Left ventricle myocardium superior (tissue), 1 donor: ENCODE measurements around the gene STK32C. TPM values are rescaled to one million over a fixed set of nuclear protein-coding genes. Genes with fewer than 3 reads are reported as not detected.
"Not testable (repeated sequence)": the region's sequence is repeated elsewhere in the genome, so short reads cannot be mapped to it uniquely, and the experiment has no call there.

Experiments used
- ATAC-seq: fragments of 200-7000 bp; cut with Tn5 transposase; one replicate; pipeline ENCODE4 v1.9.1; 2020; ENCODE audit warnings: mild to moderate bottlenecking, moderate library complexity
- DNase-seq: peaks from one replicate; pipeline ENCODE4 v3.0.0-alpha.2; 2020
- intact Hi-C: fragments of 100-400 bp; cut with micrococcal nuclease; formaldehyde crosslinking; loops from one replicate; pipeline ENCODE4 v1.11.0; 2022
- total RNA-seq: library from RNA; stranded (reverse); fragmentation: NEBNext Ultra II Directional; extraction: Animal tissue kit (Norgen Biotek cat#: 25700); gene quantifications from one replicate; pipeline ENCODE4 v1.2.1, GENCODE V29; 2021
- donor health status: DM: no; HTN: yes; CAD: no; lungs with severe emphysema.

The STK32C gene
- total RNA-seq, 1 donor from 2014 or later, result 4.9 TPM

DNA sequence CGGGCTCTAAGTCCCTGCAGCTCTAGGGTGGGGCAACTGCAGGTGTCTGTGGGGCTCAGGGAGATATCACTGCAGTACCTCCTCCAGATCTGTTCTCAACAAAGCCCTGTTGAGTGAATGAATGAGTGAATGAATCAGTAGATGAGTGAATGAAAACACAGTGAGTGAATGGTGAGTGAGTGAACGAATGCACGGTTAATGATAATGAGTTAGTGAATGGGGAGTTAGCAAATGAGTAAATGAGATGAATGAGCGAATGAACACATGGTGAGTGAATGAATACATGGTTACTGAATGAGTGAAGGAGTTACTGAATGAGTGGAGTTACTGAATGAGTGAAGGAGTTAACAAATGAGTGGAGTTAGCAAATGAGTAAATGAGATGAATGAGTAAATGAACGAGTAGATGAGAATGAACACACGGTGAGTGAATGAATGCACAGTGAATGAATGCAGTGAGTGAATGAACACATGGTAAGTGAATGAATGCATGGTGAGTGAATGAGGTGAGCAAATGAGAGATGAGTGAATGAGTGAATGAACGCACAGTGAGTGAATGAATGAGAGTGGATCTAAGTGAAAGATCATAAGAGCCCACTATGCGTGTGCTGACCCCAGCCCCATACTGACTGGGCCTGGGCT lies 34.3 kb downstream of the STK32C start:
- intact Hi-C loops, result no loop called here
- ATAC-seq, result no peak
- no peak for DNase-seq

- intact Hi-C loops, result no loop called here
- ATAC-seq (peak; percentile 43), DNase-seq (peak; percentile 51)
Observed at GRCh38 chr10:132272231-132272971, 35.3 kb downstream of the STK32C start.

DNA sequence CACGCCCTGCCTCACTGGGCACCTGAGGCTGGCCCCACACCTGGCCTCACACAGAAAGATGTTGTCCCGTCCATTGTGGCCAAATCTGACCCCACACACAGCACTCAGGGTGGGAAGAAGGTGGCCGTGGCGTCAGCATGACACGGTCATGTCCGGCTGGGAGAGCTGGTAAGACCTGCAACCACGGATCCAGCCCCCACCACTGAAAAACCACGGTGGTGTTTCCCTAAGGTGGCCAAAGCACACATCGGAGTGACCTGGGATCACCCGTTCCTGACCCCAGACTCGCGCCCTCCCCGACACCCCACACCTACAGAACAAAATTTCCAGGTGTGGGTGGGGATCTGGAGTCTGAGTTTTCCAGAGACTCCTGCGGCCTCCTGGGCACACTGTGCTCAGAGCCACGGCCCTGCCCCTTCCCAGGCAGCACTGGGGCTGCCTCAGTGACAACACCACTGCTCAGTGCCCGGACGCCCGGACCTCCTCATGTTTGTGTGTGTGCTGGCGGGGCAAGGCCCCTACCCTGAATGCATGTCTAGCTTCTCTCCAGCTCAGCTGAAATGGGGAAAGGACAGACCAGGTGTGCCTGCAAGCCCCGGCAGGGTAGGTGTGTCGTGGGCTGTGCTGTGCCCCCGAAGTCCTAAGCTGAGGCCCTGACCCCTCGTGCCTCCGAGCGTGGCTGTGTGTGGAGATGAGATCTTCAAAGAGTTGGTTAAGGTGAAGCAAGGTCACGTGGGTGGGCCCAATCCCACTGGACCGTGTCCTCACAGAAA lies 36.1 kb downstream of the STK32C start:
- intact Hi-C loops, result no loop called here
- DNase-seq (peak; percentile 18), ATAC-seq (no peak)

- ATAC-seq (no peak), DNase-seq (peak; percentile 3)
Observed at GRCh38 chr10:132270721-132271457, 36.9 kb downstream of the STK32C start.

GRCh38 chr10:132270256-132270655 lies 37.5 kb downstream of the STK32C start:
- intact Hi-C loops, result no loop called here
- ATAC-seq (no peak), DNase-seq (peak; percentile 20)

More at GRCh38 chr10:132270721-132271457, 36.9 kb downstream of the STK32C start:
- intact Hi-C loops, result no loop called here

- ATAC-seq (no peak), DNase-seq (peak; percentile 10)
- intact Hi-C loops, result no loop called here
Observed at GRCh38 chr10:132269266-132270230, 38.2 kb downstream of the STK32C start.

GRCh38 chr10:132267916-132268315 lies 39.8 kb downstream of the STK32C start:
- DNase-seq, result peak; percentile 16
- ATAC-seq, intact Hi-C loops: not testable (repeated sequence)

DNA sequence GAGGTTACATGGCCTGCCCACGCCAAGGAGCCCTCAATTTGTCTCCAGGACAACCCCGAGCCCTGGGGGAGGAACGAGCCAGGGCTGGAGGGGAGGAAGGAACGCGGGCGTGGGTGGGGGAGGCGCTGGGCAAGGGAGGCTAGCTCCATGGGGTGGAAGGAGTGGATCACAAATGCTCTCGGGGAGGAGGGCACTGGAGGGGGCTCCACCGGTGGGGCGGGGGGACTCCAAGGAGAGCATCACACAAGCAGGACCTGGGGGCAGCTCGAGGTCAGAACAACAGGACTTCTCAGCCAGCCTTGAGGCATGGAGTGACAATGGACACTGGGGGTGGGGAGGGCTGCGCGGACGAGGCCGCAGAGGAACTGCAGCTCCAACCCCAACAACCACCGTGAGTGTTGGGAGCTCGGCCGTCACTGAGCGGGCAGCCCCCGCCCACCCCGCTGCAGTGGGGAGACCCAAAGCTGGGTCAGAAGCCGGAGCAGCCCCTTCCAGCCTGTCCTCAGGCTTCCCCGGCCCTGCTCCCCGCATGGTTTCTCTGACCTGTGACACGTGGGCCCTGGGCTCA lies 41.1 kb downstream of the STK32C start:
- ATAC-seq, result no peak
- DNase-seq, result peak; percentile 11
- intact Hi-C loops, result no loop called here

DNA sequence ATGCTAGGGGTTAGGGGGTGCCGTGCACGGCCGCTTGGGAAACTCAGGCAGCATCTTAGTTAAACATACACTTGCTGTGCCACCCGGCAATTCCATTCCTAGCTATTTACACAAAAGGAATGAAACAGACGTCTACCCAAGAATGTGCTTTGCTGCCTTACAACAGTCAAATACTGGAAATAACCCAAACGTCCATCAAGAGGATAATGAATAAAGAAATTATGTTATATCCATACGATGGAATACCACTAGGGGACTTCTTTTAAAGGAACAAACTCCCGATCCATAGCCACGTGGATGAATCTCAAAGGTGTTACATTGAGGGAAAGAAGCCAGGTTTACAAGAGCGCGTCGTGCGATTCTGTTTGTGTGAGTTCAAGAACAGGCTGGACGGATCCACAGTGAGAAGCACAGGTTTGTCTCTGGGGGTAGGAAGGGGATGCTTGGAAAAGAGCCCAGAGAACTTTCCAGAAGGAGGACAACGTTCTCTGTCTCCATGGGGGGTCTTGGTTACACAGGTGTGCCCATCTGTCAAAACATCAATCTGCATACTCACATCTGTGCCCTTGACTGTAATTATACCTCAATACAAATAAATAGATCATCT lies 41.8 kb downstream of the STK32C start:
- DNase-seq (no peak), ATAC-seq (no peak)
- intact Hi-C loops, result no loop called here

GRCh38 chr10:132264966-132265889 lies 42.5 kb downstream of the STK32C start:
- intact Hi-C loops, result no loop called here
- DNase-seq, result peak; percentile 18

DNA sequence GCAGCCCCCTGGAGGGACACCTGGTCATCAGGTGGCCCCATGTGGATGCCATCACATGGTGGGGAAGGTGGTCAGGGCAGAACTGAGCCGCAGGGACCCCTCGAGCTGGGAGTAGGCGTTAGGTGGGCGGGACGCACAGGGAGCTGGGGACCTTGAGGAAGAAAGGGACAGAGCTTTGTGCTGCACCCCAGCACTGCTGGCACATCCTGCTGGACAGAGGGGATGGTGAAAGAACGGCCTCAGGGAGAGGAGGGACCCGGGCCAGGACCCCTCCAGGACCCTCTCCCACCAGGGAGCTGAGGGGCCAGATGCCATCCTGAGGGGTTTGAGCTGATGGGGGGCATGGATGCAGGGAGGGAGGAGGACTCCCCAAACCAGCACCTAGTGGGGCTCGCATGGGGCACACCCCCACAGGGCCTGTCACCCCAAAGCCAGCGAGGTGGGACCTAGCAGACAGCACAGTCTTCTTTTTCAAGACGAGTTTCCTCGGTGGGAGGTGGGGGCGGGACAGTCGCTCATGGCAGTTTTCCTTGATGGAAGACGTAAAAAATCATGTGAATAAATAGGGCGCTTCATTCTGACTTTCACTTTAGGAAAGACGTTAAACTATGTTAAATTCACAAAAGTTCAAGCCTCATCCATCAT lies 43.3 kb downstream of the STK32C start:
- ATAC-seq (no peak), DNase-seq (peak; percentile 11)
- intact Hi-C loops, result no loop called here

More at GRCh38 chr10:132264966-132265889, 42.5 kb downstream of the STK32C start:
- ATAC-seq, result no peak

GRCh38 chr10:132263866-132264265 lies 43.9 kb downstream of the STK32C start:
- peak; percentile 76 for ATAC-seq
- peak; percentile 37 for DNase-seq
- intact Hi-C loops, result no loop called here

- ATAC-seq (no peak), DNase-seq (no peak)
- intact Hi-C loops, result no loop called here
Observed at GRCh38 chr10:132259702-132260482, 47.9 kb downstream of the STK32C start.

DNA sequence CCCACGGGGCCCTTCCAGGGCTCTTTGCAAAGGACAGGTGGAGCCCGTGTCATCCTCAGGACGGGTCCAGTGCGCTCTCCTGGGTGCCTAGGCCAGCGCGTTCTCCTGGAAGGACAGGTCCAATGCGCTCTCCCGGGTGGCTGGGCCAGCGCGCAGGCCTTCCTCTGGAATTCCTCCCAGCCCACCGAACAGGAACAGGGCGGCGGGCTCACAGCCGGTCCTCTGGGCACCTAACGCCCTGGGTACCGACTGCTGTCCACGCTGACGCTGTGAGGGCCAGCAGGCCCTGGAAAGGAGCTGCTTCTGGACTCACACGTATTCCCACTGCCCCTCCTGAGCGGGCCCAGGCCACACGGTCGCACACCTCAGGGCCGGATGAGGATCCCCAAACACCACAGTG lies 49.3 kb downstream of the STK32C start:
- intact Hi-C loops, result no loop called here
- no peak for DNase-seq
- no peak for ATAC-seq

- no peak for DNase-seq
- no peak for ATAC-seq
- intact Hi-C loops, result no loop called here
Observed at GRCh38 chr10:132257907-132258306, 49.8 kb downstream of the STK32C start.
